ENCODE measurements around the gene CABP1.
A peak's percentile ranks its signal among the peaks of the same experiment; 100 is the strongest.
"Not testable (repeated sequence)": the region's sequence is repeated elsewhere in the genome, so short reads cannot be mapped to it uniquely, and the experiment has no call there.

CABP1 gene

DNA sequence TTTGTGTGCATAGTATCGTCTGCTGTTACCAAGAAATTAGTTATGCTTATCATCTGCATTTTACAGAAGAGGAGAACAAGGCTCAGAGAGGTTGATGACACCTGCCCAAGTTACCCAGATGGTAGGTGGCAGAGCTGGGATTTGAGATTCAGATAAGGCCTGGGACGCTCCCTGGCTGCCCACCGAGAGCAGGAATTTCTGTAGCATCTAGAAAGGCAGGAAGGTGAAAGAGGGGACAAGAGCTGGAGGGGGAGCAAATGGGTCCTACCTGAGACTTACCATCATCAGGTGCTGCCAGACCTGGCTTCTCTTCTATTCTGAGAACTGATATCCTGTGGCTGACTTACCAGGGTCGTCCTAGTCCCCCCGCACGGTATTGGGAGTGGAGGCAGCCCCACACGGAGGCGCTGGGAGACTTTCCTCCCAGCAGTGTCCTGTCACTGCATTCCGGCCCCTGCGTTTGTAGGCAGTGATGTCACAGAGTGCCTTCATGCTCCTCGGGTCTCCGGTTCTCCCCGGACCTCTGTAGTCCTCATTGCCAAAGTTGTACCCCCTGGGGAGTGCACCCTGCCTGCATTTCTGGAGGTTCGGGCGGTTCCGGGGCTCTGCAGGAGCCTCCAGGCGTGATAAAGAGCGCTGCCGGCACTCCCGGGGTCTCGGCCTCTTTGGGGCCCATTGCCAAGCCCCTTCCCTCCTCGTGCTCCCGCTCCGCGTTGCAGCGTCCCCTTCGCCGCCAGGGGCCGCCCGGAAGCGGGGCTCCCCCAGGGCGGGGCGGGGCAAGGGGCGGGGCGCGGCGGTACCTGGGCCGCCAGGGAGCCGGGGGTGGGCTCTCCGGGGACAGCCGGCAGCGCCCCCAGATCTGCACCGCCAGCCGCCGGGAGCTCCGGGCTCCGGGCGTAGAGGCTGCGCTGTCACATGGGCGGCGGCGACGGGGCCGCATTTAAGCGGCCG is at the start of gene CABP1:
Gene CABP1 (plus strand): TSS at position 856 of the 951 bp plus-strand sequence. CDS start 60 bp downstream, at position 916.
- Histone ChIP-seq H3K9ac (ENCODE audit: low read length) (peak within 1 kb of the TSS; percentile 24), H3K27ac (ENCODE audit: low read length) (no peak within 1 kb of the TSS), H3K4me1 (ENCODE audit: control insufficient read depth, low read depth, low read length) (no peaks in the 10 kb centered on the region), H3K4me3 (ENCODE audit: low read length) (peak within 1 kb of the TSS; percentile 57), H3K27me3 (ENCODE audit: control insufficient read depth, insufficient read depth, low read length) (peaks cover 21% of the 10 kb centered on the region), H3K36me3 (ENCODE audit: control insufficient read depth, low read depth, low read length) (no peaks in the 10 kb centered on the region), H3K9me3 (ENCODE audit: control insufficient read depth, low read depth, low read length) (no peaks in the 10 kb centered on the region)

DNA sequence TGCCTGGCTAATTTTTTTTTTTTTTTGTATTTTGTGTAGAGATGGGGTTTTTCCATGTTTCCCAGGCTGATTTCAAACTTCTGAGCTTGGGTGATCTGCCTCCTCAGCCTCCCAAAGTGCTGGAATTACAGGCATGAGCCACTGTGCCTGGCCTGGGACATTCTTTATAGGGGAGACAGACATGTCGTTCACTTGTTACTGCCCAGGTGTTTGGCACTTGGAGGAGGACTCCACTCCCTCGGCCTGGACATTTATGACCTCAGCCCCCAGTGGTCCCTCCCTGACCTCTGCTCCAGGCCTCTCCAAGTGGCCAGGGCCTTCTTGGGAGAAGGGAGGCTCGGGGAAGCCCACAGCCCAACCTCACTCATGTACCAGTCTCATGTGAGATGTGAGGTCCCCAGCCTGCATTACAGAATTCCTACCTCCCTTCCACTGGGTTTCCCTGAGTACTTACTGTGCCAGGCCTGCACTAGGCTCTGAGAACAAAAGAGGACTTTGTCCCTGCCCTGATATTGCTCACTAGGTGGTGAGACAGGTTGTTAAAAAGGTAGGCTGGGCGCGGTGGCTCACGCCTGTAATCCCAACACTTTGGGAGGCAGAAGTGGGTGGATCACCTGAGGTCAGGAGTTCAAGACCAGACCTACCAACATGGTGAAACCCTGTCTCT is 49.6 kb upstream of the CABP1 start:
- Histone ChIP-seq H3K9ac (ENCODE audit: low read length) (no peak overlapping the region), H3K4me1 (ENCODE audit: control insufficient read depth, low read depth, low read length) (no peaks in the 10 kb centered on the region), H3K27me3 (ENCODE audit: control insufficient read depth, insufficient read depth, low read length) (peaks cover 2% of the 10 kb centered on the region), H3K27ac (ENCODE audit: low read length) (no peak overlapping the region), H3K9me3 (ENCODE audit: control insufficient read depth, low read depth, low read length) (no peaks in the 10 kb centered on the region), H3K36me3 (ENCODE audit: control insufficient read depth, low read depth, low read length) (no peaks in the 10 kb centered on the region), H3K4me3 (ENCODE audit: low read length) (no peak overlapping the region)

DNA sequence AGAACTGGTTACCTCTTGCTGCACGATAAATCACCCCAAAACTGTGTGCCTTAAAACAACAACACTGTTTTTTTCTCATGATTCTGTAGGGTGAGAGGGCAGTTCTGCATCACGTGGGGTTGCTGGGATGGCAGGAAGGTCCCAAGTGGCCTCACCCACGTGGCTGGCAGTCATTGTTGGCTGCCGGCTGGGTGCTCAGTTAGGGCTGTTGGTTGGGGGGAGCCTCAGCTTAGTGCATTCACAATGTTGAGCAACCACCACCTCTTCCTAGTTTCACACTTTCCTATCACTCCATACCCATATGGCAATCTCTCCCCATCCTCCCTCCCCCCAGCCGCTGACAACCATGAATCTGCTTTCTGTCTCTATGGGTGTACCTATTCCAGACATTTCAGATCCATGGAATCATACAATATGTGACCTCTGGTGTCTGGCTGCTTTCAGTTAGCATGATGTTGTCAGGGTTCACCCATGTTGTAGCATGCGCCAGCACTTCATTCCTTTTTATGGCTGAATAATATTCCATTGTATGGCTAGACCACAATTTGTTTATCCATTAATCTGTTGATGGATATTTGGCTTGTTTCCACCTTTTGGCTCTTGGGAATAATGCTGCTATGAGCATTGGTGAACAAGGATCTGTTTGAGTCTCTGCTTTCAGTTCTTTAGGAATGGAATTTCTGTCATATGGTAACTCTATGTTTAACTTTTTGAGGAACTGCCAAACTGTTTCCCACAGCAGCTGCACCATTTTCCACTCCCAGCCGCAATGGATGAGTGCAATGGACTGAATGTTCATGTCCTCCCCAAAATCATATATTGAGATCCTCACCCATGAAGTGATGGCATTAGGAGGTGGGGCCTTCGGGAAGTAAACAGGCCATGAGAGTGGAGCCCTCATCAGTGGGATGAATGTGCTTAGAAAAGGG is 48.0 kb upstream of the CABP1 start:
- H3K4me1 ChIP-seq (ENCODE audit: control insufficient read depth, low read depth, low read length): no peaks in the 10 kb centered on the region
- no peak overlapping the region for H3K4me3 ChIP-seq (ENCODE audit: low read length)
- H3K9ac ChIP-seq (ENCODE audit: low read length): no peak overlapping the region
- H3K27me3 ChIP-seq (ENCODE audit: control insufficient read depth, insufficient read depth, low read length): no peaks in the 10 kb centered on the region
- H3K27ac ChIP-seq (ENCODE audit: low read length): no peak overlapping the region
- H3K9me3 ChIP-seq (ENCODE audit: control insufficient read depth, low read depth, low read length): no peaks in the 10 kb centered on the region
- no peaks in the 10 kb centered on the region for H3K36me3 ChIP-seq (ENCODE audit: control insufficient read depth, low read depth, low read length)

DNA sequence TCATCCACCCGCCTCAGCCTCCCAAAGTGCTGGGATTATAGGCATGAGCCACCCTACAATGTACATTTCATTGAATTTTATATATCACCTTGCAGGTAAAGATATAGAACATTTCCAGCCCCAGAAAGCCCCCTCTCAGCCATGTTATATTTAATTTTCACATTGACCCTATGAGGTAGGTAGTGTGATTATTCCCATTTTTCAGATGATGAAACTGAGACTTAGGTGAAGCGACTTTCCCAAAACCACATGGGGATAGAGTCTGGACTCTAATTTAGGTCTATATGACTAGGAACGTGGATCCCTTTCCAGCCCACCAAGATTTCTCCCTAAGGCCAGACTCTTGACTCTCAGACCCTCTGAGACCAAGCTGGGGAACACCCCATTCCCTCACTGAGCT is 43.5 kb upstream of the CABP1 start:
- no peak overlapping the region for H3K27ac ChIP-seq (ENCODE audit: low read length)
- no peaks in the 10 kb centered on the region for H3K36me3 ChIP-seq (ENCODE audit: control insufficient read depth, low read depth, low read length)
- no peaks in the 10 kb centered on the region for H3K4me1 ChIP-seq (ENCODE audit: control insufficient read depth, low read depth, low read length)
- H3K9ac ChIP-seq (ENCODE audit: low read length): no peak overlapping the region
- H3K4me3 ChIP-seq (ENCODE audit: low read length): no peak overlapping the region
- H3K27me3 ChIP-seq (ENCODE audit: control insufficient read depth, insufficient read depth, low read length): no peaks in the 10 kb centered on the region
- H3K9me3 ChIP-seq (ENCODE audit: control insufficient read depth, low read depth, low read length): no peaks in the 10 kb centered on the region

DNA sequence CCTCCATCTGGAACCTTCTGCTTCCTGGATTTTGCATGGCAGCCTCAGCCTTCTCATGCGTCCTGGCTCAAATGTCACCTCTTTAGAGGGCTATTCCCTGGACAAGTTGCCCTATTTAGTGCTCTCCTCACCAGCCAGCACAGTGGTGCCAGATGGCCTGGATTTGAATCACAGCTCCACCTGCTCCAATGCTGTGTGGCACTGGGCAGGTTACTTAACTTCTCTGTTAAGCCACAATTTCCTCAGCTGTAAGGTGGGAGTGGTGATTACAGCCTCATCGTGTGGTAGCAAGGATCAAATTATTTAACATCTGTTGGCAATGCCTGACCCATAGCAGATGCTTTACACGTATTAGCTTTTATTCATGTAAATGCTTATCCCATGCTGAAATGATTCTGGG is 42.6 kb upstream of the CABP1 start:
- H3K4me3 ChIP-seq (ENCODE audit: low read length): no peak overlapping the region
- H3K9me3 ChIP-seq (ENCODE audit: control insufficient read depth, low read depth, low read length): no peaks in the 10 kb centered on the region
- H3K27ac ChIP-seq (ENCODE audit: low read length): no peak overlapping the region
- no peaks in the 10 kb centered on the region for H3K27me3 ChIP-seq (ENCODE audit: control insufficient read depth, insufficient read depth, low read length)
- no peak overlapping the region for H3K9ac ChIP-seq (ENCODE audit: low read length)
- no peaks in the 10 kb centered on the region for H3K4me1 ChIP-seq (ENCODE audit: control insufficient read depth, low read depth, low read length)
- H3K36me3 ChIP-seq (ENCODE audit: control insufficient read depth, low read depth, low read length): no peaks in the 10 kb centered on the region

DNA sequence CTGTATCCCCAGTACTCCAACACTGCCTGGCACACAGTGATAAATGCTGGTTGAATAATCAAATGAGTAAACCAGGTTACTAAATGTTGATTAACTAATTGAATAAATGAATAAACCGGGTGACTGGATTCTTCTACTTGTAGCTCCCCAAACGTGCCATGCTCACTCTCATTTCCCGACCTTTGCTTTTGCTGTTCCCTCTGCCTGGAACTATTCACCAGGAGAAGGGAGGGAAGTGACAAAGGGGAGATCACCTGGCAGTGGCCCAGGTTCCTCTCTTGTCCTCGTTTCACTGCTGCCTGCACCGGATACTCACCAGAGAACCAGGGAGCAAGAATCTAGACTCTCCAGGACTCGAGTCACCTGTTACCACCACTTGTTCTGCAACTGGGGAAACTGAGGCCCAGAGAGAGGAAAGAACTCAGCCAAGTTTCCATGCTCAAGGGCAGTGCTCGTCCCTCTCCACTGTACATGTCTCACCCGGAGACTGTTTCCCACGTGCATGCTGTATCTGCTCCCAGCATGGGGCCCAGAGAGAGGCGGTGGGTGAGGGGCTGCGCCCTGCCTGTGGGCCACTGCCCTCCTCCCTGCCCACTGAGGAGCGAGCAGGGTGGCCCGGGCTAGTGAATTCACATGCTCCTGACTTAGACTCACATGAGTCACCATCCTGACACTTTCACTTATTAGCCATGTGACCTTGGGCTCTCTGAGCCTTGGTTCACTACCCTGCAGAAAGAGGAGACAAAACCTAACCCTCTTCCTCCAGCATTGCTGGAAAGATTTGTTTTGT is 41.6 kb upstream of the CABP1 start:
- H3K27me3 ChIP-seq (ENCODE audit: control insufficient read depth, insufficient read depth, low read length): no peaks in the 10 kb centered on the region
- H3K4me1 ChIP-seq (ENCODE audit: control insufficient read depth, low read depth, low read length): no peaks in the 10 kb centered on the region
- H3K36me3 ChIP-seq (ENCODE audit: control insufficient read depth, low read depth, low read length): no peaks in the 10 kb centered on the region
- H3K27ac ChIP-seq (ENCODE audit: low read length): no peak overlapping the region
- no peak overlapping the region for H3K4me3 ChIP-seq (ENCODE audit: low read length)
- no peak overlapping the region for H3K9ac ChIP-seq (ENCODE audit: low read length)
- no peaks in the 10 kb centered on the region for H3K9me3 ChIP-seq (ENCODE audit: control insufficient read depth, low read depth, low read length)

DNA sequence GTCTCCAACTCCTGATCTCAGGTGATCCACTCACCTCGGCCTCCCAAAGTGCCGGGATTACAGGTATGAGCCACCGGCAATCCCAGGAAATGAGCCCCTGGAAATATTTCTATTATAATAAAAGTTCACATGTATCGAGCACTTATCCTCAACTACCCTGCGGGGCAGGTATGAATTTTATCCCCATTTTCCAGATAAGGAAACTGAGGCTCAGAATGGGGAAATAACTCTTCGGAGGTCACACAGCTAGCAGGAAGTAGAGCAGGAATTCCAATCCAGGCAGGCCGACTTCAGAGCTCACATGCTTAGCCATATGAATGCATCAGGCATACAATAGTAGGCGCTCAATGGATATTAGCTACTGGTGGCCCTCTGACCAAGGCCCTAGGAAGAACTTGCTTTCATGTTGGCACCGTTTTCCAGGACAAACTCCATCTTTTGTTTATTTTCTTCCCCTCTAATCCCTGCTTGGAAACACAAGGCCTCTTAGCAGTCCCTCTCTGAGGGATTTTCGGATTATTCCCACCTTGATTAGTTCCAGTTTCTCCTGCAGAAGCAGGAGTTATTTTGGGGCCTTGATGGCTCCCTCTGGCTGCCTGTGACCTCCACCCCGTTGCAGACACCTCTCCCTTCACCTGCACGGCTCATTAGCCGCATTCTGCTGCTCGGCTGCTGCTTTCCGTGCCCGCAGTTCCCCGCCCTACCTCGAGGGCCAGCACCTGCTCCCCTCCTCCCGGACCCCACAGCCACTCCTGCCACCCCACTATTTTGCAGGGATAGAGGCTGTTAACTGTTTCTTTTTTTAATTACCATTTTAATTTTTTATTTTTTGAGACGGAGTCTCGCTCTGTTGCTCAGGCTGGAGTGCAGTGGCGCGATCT is 40.5 kb upstream of the CABP1 start:
- H3K9ac ChIP-seq (ENCODE audit: low read length): no peak overlapping the region
- no peaks in the 10 kb centered on the region for H3K4me1 ChIP-seq (ENCODE audit: control insufficient read depth, low read depth, low read length)
- H3K4me3 ChIP-seq (ENCODE audit: low read length): no peak overlapping the region
- no peaks in the 10 kb centered on the region for H3K36me3 ChIP-seq (ENCODE audit: control insufficient read depth, low read depth, low read length)
- no peak overlapping the region for H3K27ac ChIP-seq (ENCODE audit: low read length)
- H3K27me3 ChIP-seq (ENCODE audit: control insufficient read depth, insufficient read depth, low read length): no peaks in the 10 kb centered on the region
- no peaks in the 10 kb centered on the region for H3K9me3 ChIP-seq (ENCODE audit: control insufficient read depth, low read depth, low read length)

DNA sequence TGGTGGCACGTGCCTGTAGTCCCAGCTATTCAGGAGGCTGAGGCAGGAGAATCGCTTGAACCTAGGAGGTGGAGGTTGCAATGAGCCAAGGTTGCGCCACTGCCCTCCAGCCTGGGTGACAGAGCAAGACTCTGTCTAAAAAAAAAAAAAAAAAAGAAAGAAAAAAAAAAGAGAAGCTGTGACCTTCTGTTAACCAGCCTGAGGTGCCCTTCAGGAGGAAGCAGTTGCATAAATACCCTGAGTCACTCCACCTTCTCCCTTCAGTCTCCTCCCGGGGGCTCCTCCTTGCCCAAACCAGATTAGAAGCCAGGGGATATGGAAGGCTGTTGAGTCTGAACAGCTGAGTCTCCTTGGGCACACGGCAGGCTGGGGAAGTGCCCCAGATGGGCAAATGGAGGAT is 38.0 kb upstream of the CABP1 start:
- not testable (repeated sequence) for H3K4me3 ChIP-seq (ENCODE audit: low read length); H3K9ac ChIP-seq (ENCODE audit: low read length); H3K36me3 ChIP-seq (ENCODE audit: control insufficient read depth, low read depth, low read length); H3K27ac ChIP-seq (ENCODE audit: low read length); H3K27me3 ChIP-seq (ENCODE audit: control insufficient read depth, insufficient read depth, low read length); H3K4me1 ChIP-seq (ENCODE audit: control insufficient read depth, low read depth, low read length); H3K9me3 ChIP-seq (ENCODE audit: control insufficient read depth, low read depth, low read length)

DNA sequence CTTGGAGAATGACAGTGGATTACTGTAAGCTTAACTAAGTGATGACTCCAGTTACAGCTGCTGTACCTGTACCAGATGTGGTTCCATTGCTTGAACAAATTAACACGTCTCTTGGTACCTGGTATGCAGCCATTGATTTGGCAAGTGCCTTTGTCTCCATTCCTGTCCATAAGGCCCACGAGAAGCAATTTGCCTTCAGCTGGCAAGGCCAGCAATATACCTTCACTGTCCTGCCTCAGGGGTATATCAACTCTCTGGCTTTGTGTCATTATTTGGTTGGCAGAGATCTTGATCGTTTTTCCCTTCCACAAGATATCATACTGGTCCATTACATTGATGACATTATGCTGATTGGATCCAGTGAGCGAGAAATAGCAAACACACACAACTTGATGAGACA is 29.9 kb upstream of the CABP1 start:
- no peaks in the 10 kb centered on the region for H3K36me3 ChIP-seq (ENCODE audit: control insufficient read depth, low read depth, low read length)
- H3K27ac ChIP-seq (ENCODE audit: low read length): no peak overlapping the region
- no peaks in the 10 kb centered on the region for H3K27me3 ChIP-seq (ENCODE audit: control insufficient read depth, insufficient read depth, low read length)
- H3K4me1 ChIP-seq (ENCODE audit: control insufficient read depth, low read depth, low read length): no peaks in the 10 kb centered on the region
- no peak overlapping the region for H3K4me3 ChIP-seq (ENCODE audit: low read length)
- H3K9me3 ChIP-seq (ENCODE audit: control insufficient read depth, low read depth, low read length): no peaks in the 10 kb centered on the region
- no peak overlapping the region for H3K9ac ChIP-seq (ENCODE audit: low read length)

DNA sequence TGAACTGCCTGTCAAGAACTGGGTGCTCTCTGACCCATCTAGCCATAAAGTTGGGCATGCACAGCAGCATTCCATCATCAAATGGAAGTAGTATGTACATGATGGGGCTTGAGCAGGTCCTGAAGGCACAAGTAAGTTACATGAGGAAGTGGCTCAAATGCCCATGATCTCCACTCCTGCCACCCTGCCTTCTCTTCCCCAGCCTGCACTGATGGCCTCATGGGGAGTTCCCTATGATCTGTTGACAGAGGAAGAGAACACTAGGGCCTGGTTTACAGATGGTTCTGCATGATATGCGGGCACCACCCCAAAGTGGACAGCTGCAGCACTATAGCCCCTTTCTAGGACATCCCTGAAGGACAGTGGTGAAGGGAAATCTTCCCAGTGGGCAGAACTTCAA is 28.9 kb upstream of the CABP1 start:
- H3K4me1 ChIP-seq (ENCODE audit: control insufficient read depth, low read depth, low read length); H3K4me3 ChIP-seq (ENCODE audit: low read length); H3K27me3 ChIP-seq (ENCODE audit: control insufficient read depth, insufficient read depth, low read length); H3K9me3 ChIP-seq (ENCODE audit: control insufficient read depth, low read depth, low read length); H3K9ac ChIP-seq (ENCODE audit: low read length); H3K36me3 ChIP-seq (ENCODE audit: control insufficient read depth, low read depth, low read length); H3K27ac ChIP-seq (ENCODE audit: low read length): not testable (repeated sequence)

Measured in iPS-18a (cell line).